ENCODE data around the gene CRISP2. TPM values are rescaled to one million over a fixed set of nuclear protein-coding genes. Genes with fewer than 3 reads are reported as not detected.

Gene CRISP2
- total RNA-seq, 2 donors from 2014 or later, result not detected

GRCh38 chr6:49647476-49647875, 65.9 kb downstream of the CRISP2 start:
- no peaks in the 10 kb centered on the region for H3K36me3 Mint-ChIP-seq (ENCODE audit: low read depth)
- H3K27me3 Mint-ChIP-seq (ENCODE audit: insufficient read depth), result no peaks in the 10 kb centered on the region

GRCh38 chr6:49646942-49647341, 66.4 kb downstream of the CRISP2 start:
- Mint-ChIP-seq H3K27ac (no peak overlapping the region), H3K4me3 (no peak overlapping the region), H3K36me3 (ENCODE audit: low read depth) (no peaks in the 10 kb centered on the region), H3K27me3 (ENCODE audit: insufficient read depth) (no peaks in the 10 kb centered on the region), H3K9me3 (no peaks in the 10 kb centered on the region), H3K4me1 (peaks cover 13% of the 10 kb centered on the region)
- DNase-seq, result no peak
- Histone ChIP-seq H3K9ac (ENCODE audit: extremely low read depth, low read length, poor library complexity, severe bottlenecking) (no peak overlapping the region), H3K4me1 (ENCODE audit: control insufficient read depth, insufficient read depth, low read length) (peaks cover 5% of the 10 kb centered on the region), H3K27me3 (ENCODE audit: control insufficient read depth, insufficient read depth, low read length, poor library complexity, severe bottlenecking) (no peaks in the 10 kb centered on the region), H3K9me3 (ENCODE audit: control insufficient read depth, low read length) (no peaks in the 10 kb centered on the region), H3K27ac (ENCODE audit: low read depth, low read length) (no peak overlapping the region), H3K4me3 (ENCODE audit: low read length) (no peak overlapping the region), H3K36me3 (ENCODE audit: control insufficient read depth, insufficient read depth, low read length) (no peaks in the 10 kb centered on the region)
- TF ChIP-seq CTCF (conservative IDR thresholded peaks at IDR 0.05), result no peak
- WGBS, 2 experiments (ENCODE audit: insufficient coverage in 1 of 2, insufficient read length in 1 of 2), result 88 to 96% methylated on average over 3 of the region's 4 CpGs

More at GRCh38 chr6:49647476-49647875, 65.9 kb downstream of the CRISP2 start:
- peaks cover 5% of the 10 kb centered on the region for H3K4me1 ChIP-seq (ENCODE audit: control insufficient read depth, insufficient read depth, low read length)
- no peak overlapping the region for H3K9ac ChIP-seq (ENCODE audit: extremely low read depth, low read length, poor library complexity, severe bottlenecking)
- H3K27me3 ChIP-seq (ENCODE audit: control insufficient read depth, insufficient read depth, low read length, poor library complexity, severe bottlenecking), result no peaks in the 10 kb centered on the region
- H3K4me3 Mint-ChIP-seq, result no peak overlapping the region
- DNase-seq, result no peak
- no peak overlapping the region for H3K27ac Mint-ChIP-seq
- no peaks in the 10 kb centered on the region for H3K9me3 Mint-ChIP-seq
- H3K4me1 Mint-ChIP-seq, result peaks cover 13% of the 10 kb centered on the region
- 83 to 91% methylated on average over 1 to 2 of the region's 2 CpGs for WGBS, 2 experiments (ENCODE audit: insufficient coverage in 1 of 2, insufficient read length in 1 of 2)
- H3K27ac ChIP-seq (ENCODE audit: low read depth, low read length), result no peak overlapping the region
- H3K36me3 ChIP-seq (ENCODE audit: control insufficient read depth, insufficient read depth, low read length), result no peaks in the 10 kb centered on the region
- H3K4me3 ChIP-seq (ENCODE audit: low read length), result no peak overlapping the region
- TF ChIP-seq CTCF (conservative IDR thresholded peaks at IDR 0.05), result no peak
- H3K9me3 ChIP-seq (ENCODE audit: control insufficient read depth, low read length), result no peaks in the 10 kb centered on the region

GRCh38 chr6:49646130-49646824, 67.1 kb downstream of the CRISP2 start:
- H3K4me3 Mint-ChIP-seq, result no peak overlapping the region
- H3K9ac ChIP-seq (ENCODE audit: extremely low read depth, low read length, poor library complexity, severe bottlenecking), result no peak overlapping the region
- no peak for DNase-seq
- no peak overlapping the region for H3K4me3 ChIP-seq (ENCODE audit: low read length)
- no peaks in the 10 kb centered on the region for H3K36me3 ChIP-seq (ENCODE audit: control insufficient read depth, insufficient read depth, low read length)
- no peak overlapping the region for H3K27ac ChIP-seq (ENCODE audit: low read depth, low read length)
- H3K27me3 ChIP-seq (ENCODE audit: control insufficient read depth, insufficient read depth, low read length, poor library complexity, severe bottlenecking), result no peaks in the 10 kb centered on the region
- H3K4me1 ChIP-seq (ENCODE audit: control insufficient read depth, insufficient read depth, low read length), result peaks cover 5% of the 10 kb centered on the region
- peaks cover 13% of the 10 kb centered on the region for H3K4me1 Mint-ChIP-seq
- H3K27ac Mint-ChIP-seq, result no peak overlapping the region
- H3K36me3 Mint-ChIP-seq (ENCODE audit: low read depth), result no peaks in the 10 kb centered on the region
- no peaks in the 10 kb centered on the region for H3K27me3 Mint-ChIP-seq (ENCODE audit: insufficient read depth)
- no peaks in the 10 kb centered on the region for H3K9me3 Mint-ChIP-seq
- no peaks in the 10 kb centered on the region for H3K9me3 ChIP-seq (ENCODE audit: control insufficient read depth, low read length)
- 93 to 100% methylated on average over 2 to 3 of the region's 3 CpGs for WGBS, 2 experiments (ENCODE audit: insufficient coverage in 1 of 2, insufficient read length in 1 of 2)
- TF ChIP-seq CTCF (conservative IDR thresholded peaks at IDR 0.05), result no peak
